A375 (cell line): ENCODE data around the gene R3HCC1L. TPM values are rescaled to one million over a fixed set of nuclear protein-coding genes. Genes with fewer than 3 reads are reported as not detected.

Experiments
- total RNA-seq: library from RNA; depleted of rRNA; stranded (reverse); fragments of >200 nt; shearing (Covaris generic); gene quantifications from 2 replicates; pipeline ENCODE4 v1.2.3, GENCODE V29; 2014; rRNA removed

R3HCC1L gene
- total RNA-seq = 14.9 and 17.5 TPM in 2 replicates

GRCh38 chr10:98134431-98135221 is at the start of gene R3HCC1L:
Gene R3HCC1L, plus strand, starts transcription at chr10:98134657. Its CDS starts 73,458 bp downstream, at chr10:98208115.

GRCh38 chr10:98267894-98268693 is 133.6 kb downstream of the R3HCC1L start, which contains the start of gene LOXL4:
Gene LOXL4, minus strand, starts transcription at chr10:98268194. Its CDS starts 5,175 bp downstream, at chr10:98263019.

Other genes with a start within 250 kb of the R3HCC1L start
- not detected in 2 replicates for gene CRTAC1, start 104.0 kb upstream of the R3HCC1L start, total RNA-seq
- gene LOXL4, start 133.5 kb downstream of the R3HCC1L start, total RNA-seq = 393 and 394 TPM in 2 replicates